Peyer's patch (tissue), 4 donors: ENCODE results near the gene RNF20.

Experiments
- CTCF ChIP-seq, 6 experiments: fragments of 450-650 bp in 4 of 6; fragments of 200-600 bp in 2 of 6; sonication (generic) in 1 of 6; IDR thresholded peaks; one replicate each; pipeline ENCODE4 v1.5.1; 2017 to 2019; ENCODE audit warnings: antibody characterized with exemption in 6 of 6, mild to moderate bottlenecking in 3 of 6, moderate library complexity in 1 of 6
- POLR2A ChIP-seq, 2 donors: fragments of 450-650 bp; IDR thresholded peaks; one replicate each; pipeline ENCODE4 v1.5.1; 2017; ENCODE audit warnings: antibody characterized with exemption in 2 of 2, mild to moderate bottlenecking in 2 of 2, moderate library complexity in 2 of 2

- no peak for TF ChIP-seq CTCF (IDR thresholded peaks at IDR 0.05)
- TF ChIP-seq POLR2A (IDR thresholded peaks at IDR 0.05), result no peak
These were observed 35.3 kb upstream of the RNF20 start for GRCh38 chr9:101498323-101498722.
